GM12801 (cell line): Measurements from ENCODE around the gene FZD7.

Source experiments
- TF ChIP-seq, protein P1 (sequence below): IDR thresholded peaks from one replicate; pipeline ENCODE4 v1.5.1; 2011; ENCODE audit warnings: control low read depth; ENCODE audit not compliant: insufficient read length; ENCODE audit errors: extremely low read depth

FZD7 gene

GRCh38 chr2:202038471-202039277, 5.0 kb downstream of the FZD7 start:
- TF ChIP-seq, protein P1, sequence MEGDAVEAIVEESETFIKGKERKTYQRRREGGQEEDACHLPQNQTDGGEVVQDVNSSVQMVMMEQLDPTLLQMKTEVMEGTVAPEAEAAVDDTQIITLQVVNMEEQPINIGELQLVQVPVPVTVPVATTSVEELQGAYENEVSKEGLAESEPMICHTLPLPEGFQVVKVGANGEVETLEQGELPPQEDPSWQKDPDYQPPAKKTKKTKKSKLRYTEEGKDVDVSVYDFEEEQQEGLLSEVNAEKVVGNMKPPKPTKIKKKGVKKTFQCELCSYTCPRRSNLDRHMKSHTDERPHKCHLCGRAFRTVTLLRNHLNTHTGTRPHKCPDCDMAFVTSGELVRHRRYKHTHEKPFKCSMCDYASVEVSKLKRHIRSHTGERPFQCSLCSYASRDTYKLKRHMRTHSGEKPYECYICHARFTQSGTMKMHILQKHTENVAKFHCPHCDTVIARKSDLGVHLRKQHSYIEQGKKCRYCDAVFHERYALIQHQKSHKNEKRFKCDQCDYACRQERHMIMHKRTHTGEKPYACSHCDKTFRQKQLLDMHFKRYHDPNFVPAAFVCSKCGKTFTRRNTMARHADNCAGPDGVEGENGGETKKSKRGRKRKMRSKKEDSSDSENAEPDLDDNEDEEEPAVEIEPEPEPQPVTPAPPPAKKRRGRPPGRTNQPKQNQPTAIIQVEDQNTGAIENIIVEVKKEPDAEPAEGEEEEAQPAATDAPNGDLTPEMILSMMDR, result no peak

GRCh38 chr2:202039278-202040078, 5.8 kb downstream of the FZD7 start:
- TF ChIP-seq, protein P1, result no peak

- TF ChIP-seq, protein P1, result no peak
Observed at GRCh38 chr2:202040079-202040844, 6.6 kb downstream of the FZD7 start.

- TF ChIP-seq, protein P1, result no peak
Observed at GRCh38 chr2:202042444-202042843, 8.8 kb downstream of the FZD7 start.

GRCh38 chr2:202043475-202043874, 9.8 kb downstream of the FZD7 start:
- TF ChIP-seq, protein P1, result no peak

DNA sequence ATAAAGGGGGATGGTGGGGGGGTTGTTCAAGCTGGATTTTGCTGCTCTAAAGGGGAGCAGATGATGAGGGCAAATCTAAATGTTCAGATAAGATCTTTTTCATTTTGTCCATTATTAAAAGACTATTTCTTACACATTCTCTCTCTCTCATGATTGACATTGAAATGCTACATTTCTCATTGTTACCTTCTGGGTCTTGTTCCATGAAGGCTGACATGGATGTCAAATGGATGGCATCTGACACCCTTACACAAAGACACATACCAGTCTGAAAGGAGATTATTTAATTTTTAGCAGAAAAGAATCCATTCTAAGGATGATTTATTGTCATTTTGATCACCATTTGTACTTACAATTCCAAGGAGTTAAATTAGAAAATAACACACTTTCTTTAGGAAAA, 11.1 kb downstream of the FZD7 start:
- TF ChIP-seq, protein P1, result no peak

DNA sequence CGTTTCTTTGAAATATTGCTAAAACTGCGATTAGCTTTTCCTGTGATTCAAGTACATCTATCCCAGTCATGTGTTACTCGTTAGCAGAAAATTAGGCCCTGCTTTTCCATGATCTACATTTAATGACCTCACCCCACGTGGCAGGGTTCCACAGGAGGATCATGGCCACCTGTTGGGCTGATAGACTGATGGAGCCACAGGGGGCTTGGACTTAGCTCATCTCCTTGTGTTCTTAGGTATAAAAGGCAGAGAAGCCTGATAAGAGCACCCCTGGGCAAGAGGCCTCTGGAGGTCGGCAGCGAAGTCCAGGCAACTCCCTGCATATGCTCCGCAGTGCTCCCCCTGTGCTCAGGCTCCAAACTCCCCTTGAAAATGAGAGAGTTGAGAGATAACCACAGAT, 12.9 kb downstream of the FZD7 start:
- TF ChIP-seq, protein P1, result no peak
